Effector memory CD4-positive, alpha-beta T cell (primary cell): ENCODE measurements around the gene KRTAP25-1.

Source experiments
- DNase-seq, 3 donors: peaks; one replicate each; pipeline ENCODE4 v3.0.0-alpha.2; 2020
- H3K27ac ChIP-seq: 2 replicates; pipeline ENCODE4 v1.7.0; 2013; ENCODE audit warnings: mild to moderate bottlenecking, low read length, moderate library complexity; ENCODE audit not compliant: insufficient read depth, poor library complexity, severe bottlenecking
- H3K27me3 ChIP-seq: replicated peaks from 2 replicates; pipeline ENCODE4 v1.7.0; 2013; ENCODE audit warnings: mild to moderate bottlenecking, low read length; ENCODE audit not compliant: insufficient read depth, control insufficient read depth, poor library complexity, severe bottlenecking
- H3K36me3 ChIP-seq: 2 replicates; pipeline ENCODE4 v1.7.0; 2013; ENCODE audit warnings: mild to moderate bottlenecking, low read length, moderate library complexity; ENCODE audit not compliant: control insufficient read depth, insufficient read depth
- H3K4me1 ChIP-seq: 2 replicates; pipeline ENCODE4 v1.7.0; 2013; ENCODE audit warnings: low read length, mild to moderate bottlenecking; ENCODE audit not compliant: control insufficient read depth, insufficient read depth, poor library complexity, severe bottlenecking
- H3K4me3 ChIP-seq: 2 replicates; pipeline ENCODE4 v1.7.0; 2013; ENCODE audit warnings: low read length, low read depth, mild to moderate bottlenecking; ENCODE audit not compliant: insufficient read depth, poor library complexity, severe bottlenecking
- H3K9me3 ChIP-seq: 2 replicates; pipeline ENCODE4 v1.7.0; 2013; ENCODE audit warnings: mild to moderate bottlenecking, low read length, moderate library complexity; ENCODE audit not compliant: control insufficient read depth

The KRTAP25-1 gene

DNA sequence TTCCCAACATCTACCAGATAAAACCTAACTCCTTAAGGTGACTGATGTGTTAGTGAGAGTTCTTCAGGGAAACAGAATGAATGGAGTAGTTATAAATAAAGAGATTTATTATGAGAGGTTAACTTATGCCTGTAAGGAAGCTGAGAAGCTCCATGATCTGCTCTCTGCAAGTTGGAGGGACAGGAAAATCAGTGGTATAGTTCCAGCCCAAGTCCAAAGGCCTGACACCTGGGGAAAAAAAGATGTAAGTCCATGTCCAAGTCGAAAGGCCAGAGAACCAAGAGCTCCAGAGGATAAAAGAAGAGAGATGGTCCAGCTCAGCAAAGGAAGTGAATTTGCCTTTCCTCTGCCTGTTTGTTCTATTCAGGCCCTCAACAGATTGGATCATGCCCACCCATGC, 33.6 kb downstream of the KRTAP25-1 start:
- DNase-seq = no peak
- no peaks in the 10 kb centered on the region for H3K36me3 ChIP-seq
- H3K27ac ChIP-seq = no peak overlapping the region
- no peaks in the 10 kb centered on the region for H3K4me1 ChIP-seq
- H3K27me3 ChIP-seq = no peaks in the 10 kb centered on the region
- H3K4me3 ChIP-seq = no peak overlapping the region
- H3K9me3 ChIP-seq = no peaks in the 10 kb centered on the region

DNA sequence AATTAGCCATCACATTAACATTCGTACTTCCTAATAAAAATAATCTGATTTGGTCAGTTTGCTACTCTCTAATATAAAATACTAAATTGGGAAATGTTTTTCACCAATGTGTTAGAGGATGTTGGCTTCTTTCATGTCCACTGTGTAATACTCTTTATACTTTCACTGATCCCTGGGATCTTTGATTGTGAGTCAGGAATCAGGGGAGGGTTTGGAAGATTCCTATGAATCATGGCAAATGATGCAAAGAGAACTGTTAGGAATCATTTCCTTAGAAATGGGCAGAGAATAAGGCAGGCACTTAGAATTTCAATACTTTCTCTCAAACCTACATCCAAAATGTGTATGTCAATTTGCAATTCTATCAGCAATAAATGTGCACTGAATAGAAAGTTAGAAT, 37.5 kb downstream of the KRTAP25-1 start:
- no peaks in the 10 kb centered on the region for H3K36me3 ChIP-seq
- DNase-seq = no peak
- no peaks in the 10 kb centered on the region for H3K9me3 ChIP-seq
- H3K4me3 ChIP-seq = no peak overlapping the region
- H3K4me1 ChIP-seq = no peaks in the 10 kb centered on the region
- no peak overlapping the region for H3K27ac ChIP-seq
- H3K27me3 ChIP-seq = no peaks in the 10 kb centered on the region

DNA sequence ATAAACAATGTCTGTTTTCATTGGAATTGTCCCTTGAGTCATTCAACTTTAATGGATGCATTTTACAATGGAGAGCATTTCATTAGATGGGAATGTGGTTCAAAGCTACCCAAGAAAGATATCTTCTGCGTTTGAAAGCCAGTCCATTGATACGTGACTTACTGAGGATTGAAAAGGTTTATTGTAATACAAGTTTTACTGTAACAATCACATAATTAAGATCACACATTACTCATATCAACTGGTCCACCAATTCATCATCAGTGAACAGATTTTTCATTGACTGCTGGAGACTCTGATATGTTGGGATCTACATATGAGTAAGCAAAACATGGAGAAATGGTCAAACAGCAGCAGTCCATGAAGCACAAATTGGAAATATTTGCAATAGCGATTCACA, 39.4 kb downstream of the KRTAP25-1 start:
- Histone ChIP-seq H3K9me3 (no peaks in the 10 kb centered on the region), H3K36me3 (no peaks in the 10 kb centered on the region), H3K27ac (no peak overlapping the region), H3K4me3 (no peak overlapping the region), H3K27me3 (no peaks in the 10 kb centered on the region), H3K4me1 (no peaks in the 10 kb centered on the region)
- DNase-seq = no peak

DNA sequence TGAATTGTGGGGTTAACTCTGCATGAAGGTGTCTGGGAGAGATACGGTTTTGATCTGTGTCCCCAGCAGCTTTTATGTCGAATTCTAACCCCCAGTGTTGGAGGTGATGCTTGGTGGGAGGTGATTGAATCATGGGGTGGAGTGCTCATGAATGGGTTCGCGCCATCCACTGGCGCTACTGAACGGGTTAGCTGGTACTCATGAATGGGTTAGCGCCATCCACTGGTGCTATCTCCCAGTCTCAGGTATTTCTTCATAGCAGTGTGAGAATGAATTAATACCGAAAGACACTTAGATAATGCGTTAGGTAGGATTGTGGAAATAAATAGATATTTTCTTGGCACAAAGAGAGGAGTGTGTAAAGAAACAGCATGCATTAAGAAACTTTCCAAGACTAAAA, 40.5 kb downstream of the KRTAP25-1 start:
- no peak for DNase-seq
- Histone ChIP-seq H3K4me1 (no peaks in the 10 kb centered on the region), H3K36me3 (no peaks in the 10 kb centered on the region), H3K27me3 (no peaks in the 10 kb centered on the region), H3K27ac (no peak overlapping the region), H3K9me3 (no peaks in the 10 kb centered on the region), H3K4me3 (no peak overlapping the region)

DNA sequence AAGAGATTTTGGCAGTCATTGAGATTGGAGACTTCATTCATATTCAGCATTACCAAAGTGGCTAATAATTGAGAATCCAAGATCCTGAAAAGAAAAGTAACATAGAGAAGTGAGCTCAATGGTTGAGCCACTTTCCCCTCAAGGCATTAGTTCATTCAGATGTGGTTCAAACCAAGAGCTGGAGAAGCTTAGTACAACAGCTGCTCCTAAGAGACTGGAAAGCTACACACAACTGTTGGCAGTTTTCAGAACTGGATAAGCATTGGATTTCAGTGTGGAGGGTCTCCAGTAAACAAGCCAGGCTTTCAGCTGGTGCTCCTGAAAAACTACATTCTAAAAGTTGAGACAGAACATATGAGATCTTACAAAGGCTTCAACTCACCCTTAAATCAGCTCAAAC, 44.3 kb downstream of the KRTAP25-1 start:
- Histone ChIP-seq H3K36me3 (no peaks in the 10 kb centered on the region), H3K27me3 (no peaks in the 10 kb centered on the region), H3K4me1 (no peaks in the 10 kb centered on the region), H3K27ac (no peak overlapping the region), H3K9me3 (no peaks in the 10 kb centered on the region), H3K4me3 (no peak overlapping the region)
- DNase-seq = no peak

DNA sequence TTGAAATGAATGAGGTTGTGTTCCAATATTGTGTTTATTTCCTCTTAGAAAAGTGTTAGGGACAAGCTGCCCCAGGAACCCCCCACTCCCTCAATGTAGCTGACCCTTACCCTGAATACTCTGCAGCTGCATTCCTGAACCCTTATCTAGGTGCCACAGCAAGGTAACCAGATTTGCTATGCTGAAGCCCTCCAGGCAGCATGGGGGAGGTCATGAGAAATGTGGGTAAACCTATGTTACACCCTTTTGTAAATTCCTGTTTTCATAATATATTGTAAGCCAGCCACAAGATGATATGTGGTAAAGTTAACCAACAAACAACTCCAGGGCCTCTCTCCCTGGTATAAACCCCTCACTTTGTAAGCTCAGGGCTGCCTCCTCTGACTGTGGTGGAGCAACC, 45.6 kb downstream of the KRTAP25-1 start:
- no peaks in the 10 kb centered on the region for H3K9me3 ChIP-seq
- H3K27ac ChIP-seq = no peak overlapping the region
- H3K27me3 ChIP-seq = no peaks in the 10 kb centered on the region

DNA sequence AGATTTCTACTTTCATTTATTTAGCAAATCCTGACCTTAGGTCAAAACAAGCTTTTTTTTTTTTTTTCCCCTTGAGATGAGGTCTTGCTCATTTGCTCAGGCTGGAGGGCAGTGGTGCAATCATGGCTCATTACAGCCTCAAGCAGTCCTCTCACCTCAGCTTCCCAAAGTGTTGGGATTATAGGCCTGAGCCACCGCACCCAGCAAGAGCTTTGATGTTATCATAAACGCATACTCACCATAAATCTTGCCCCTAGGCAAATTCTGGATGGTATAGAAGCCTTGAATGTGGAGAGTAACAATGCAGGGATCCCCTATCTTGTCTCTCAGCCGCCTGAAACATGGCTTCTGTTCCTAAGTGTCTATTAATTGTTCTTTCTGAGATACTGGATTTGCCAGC, 48.7 kb downstream of the KRTAP25-1 start:
- no peaks in the 10 kb centered on the region for H3K9me3 ChIP-seq
- H3K4me3 ChIP-seq = no peak overlapping the region
- DNase-seq = no peak
- H3K36me3 ChIP-seq = no peaks in the 10 kb centered on the region
- no peaks in the 10 kb centered on the region for H3K4me1 ChIP-seq
- H3K27me3 ChIP-seq = no peaks in the 10 kb centered on the region
- no peak overlapping the region for H3K27ac ChIP-seq

More for the DNA sequence above, 45.6 kb downstream of the KRTAP25-1 start:
- DNase-seq = no peak
- Histone ChIP-seq H3K36me3 (no peaks in the 10 kb centered on the region), H3K4me3 (no peak overlapping the region), H3K4me1 (no peaks in the 10 kb centered on the region)
